Measurements from ENCODE around the gene DNAH2.
A peak's percentile ranks its signal among the peaks of the same experiment; 100 is the strongest.

DNA sequence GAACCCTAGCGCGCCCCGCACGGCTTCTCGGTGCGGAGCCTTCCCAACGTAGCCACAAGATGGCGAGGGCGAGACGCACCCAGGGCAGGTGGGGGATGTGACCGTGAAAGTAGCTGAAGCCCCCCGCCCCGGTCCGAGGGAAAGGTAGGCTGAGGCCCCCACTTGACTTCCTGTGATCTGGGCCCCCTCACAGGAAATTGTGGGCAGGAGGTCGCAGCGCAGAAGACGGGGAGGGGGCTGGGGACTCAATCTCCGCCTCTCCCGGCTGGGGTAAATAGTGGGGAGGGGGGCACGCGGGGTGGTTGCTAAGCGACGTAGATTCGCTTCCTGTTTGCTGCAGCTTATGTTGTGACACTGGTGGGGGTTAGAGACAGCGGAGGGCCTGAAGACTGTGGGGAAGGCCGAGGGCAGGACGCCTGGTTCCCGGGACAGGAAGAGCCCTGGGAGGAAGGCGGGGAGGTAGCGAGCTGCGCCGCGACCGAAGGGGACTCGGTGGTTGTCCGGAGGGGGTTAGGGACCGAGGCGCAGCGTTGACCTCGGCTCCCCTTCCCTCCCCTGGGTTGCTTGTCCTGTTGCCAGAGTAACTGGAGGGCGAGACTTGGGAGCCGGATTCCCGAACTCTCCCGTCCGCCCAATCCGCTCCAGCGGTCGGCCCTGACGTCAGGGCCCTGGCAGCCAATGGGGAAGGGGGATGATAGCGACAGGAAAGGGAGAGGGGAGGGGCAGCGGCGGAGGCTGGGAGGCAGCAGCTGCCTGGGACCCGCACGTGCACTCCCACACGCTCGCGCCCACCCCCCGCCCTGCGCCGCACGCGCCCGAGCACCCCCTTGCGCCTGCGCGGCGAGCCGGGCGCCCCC, 117.6 kb downstream of the DNAH2 start:
- peak; percentile 83 to 87 for TF ChIP-seq POLR2A (IDR thresholded peaks at IDR 0.05)
- TF ChIP-seq, protein P1, sequence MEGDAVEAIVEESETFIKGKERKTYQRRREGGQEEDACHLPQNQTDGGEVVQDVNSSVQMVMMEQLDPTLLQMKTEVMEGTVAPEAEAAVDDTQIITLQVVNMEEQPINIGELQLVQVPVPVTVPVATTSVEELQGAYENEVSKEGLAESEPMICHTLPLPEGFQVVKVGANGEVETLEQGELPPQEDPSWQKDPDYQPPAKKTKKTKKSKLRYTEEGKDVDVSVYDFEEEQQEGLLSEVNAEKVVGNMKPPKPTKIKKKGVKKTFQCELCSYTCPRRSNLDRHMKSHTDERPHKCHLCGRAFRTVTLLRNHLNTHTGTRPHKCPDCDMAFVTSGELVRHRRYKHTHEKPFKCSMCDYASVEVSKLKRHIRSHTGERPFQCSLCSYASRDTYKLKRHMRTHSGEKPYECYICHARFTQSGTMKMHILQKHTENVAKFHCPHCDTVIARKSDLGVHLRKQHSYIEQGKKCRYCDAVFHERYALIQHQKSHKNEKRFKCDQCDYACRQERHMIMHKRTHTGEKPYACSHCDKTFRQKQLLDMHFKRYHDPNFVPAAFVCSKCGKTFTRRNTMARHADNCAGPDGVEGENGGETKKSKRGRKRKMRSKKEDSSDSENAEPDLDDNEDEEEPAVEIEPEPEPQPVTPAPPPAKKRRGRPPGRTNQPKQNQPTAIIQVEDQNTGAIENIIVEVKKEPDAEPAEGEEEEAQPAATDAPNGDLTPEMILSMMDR (IDR thresholded peaks at IDR 0.05), result peak in 3 of 4 experiments; percentile 80 to 93 (median 86)
- peak; percentile 92 for TF ChIP-seq POLR2AphosphoS5 (IDR thresholded peaks at IDR 0.05)
- no peak for TF ChIP-seq EP300 (IDR thresholded peaks at IDR 0.05)
